HG02610 (cell line): Measurements from ENCODE around the gene KLHL29.

Source experiments
- ATAC-seq: cut with Tn5 transposase; IDR thresholded peaks from one replicate; pipeline ENCODE4 v1.9.1; 2021; ENCODE audit warnings: mild to moderate bottlenecking, moderate library complexity; ENCODE audit not compliant: unreplicated experiment

Gene KLHL29

GRCh38 chr2:23622466-23622865 is 237.5 kb downstream of the KLHL29 start:
- no peak for ATAC-seq

DNA sequence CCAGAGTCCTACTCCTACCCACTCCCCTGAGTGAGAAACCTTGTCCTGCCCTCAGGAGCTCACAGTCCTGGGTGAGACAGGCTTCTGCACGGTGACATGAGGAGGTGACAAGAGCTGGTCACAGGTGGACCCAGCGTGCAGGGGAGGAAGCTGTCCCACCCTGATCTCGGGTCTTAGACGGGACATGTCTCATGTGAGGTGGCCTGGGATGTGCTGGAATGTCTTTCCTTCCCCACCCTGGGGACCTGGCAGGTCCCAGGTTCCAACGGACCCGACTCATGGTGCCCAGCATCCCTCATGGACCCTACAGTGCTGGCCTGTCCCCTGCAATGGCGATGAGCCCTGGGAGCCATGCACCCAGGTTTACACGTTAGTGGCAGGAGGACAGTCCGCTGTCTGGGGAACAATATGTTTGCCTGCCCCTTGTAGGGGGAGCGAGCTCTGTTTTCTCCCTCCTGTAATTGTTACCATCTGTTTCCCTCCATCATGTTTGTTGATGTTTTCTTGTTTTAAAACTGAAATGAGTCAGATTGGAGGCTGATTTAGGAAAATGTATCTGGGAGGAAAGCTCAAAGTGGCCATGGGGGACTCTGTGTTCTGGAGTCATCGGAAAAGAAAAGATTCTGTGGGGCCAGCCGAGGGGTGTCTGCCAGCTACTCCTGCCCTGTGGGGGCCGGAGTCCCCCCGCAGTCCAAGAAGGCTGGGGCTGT is 238.1 kb downstream of the KLHL29 start:
- ATAC-seq, result no peak

- no peak for ATAC-seq
Observed at GRCh38 chr2:23624378-23624777, 239.4 kb downstream of the KLHL29 start.

GRCh38 chr2:23624915-23625314 is 239.9 kb downstream of the KLHL29 start:
- no peak for ATAC-seq

DNA sequence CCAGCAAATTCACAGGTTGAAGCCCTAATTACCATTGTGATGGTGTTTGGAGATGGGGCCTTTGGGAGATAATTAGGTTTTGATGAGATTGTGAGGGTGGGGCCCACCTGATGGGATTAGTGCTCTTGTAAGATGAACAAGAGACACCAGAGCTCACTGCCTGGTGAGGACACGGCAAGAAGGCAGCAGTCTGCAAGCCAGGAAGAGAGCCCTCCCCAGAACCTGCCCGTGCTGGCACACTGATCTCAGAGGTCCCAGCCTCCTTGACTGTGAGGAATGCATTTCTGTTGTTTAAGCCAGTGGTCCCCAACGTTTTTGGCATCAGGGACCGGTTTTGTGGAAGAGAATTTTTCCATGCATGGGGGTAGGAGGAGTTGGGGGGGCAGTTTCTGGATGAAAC is 240.7 kb downstream of the KLHL29 start:
- no peak for ATAC-seq

DNA sequence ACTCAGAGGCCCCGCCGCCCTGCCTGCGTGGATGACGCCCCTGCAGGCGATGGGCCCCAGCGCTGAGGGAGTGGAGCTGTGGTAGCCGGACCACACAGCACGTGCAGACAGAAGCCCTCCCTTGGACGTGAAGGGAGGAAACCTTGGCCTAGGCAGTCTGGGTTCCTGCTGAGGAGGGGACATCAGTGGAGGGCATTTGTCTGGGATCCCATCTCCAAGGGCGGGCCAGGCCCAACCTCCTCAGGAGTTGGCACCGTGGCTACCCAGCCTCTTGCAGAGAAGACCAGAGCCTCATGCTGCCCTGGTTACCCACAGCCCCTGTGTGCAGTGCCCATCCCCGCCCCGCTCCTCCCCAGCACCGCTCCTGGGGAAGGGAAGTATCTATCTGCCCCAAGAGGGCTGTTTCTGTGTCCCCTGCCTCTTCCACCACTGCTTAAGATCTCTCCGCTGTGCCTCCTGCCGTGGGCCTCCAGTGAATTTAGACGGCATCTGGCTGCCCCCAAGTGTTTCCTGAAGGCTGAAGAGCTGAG is 241.8 kb downstream of the KLHL29 start:
- ATAC-seq, result no peak

DNA sequence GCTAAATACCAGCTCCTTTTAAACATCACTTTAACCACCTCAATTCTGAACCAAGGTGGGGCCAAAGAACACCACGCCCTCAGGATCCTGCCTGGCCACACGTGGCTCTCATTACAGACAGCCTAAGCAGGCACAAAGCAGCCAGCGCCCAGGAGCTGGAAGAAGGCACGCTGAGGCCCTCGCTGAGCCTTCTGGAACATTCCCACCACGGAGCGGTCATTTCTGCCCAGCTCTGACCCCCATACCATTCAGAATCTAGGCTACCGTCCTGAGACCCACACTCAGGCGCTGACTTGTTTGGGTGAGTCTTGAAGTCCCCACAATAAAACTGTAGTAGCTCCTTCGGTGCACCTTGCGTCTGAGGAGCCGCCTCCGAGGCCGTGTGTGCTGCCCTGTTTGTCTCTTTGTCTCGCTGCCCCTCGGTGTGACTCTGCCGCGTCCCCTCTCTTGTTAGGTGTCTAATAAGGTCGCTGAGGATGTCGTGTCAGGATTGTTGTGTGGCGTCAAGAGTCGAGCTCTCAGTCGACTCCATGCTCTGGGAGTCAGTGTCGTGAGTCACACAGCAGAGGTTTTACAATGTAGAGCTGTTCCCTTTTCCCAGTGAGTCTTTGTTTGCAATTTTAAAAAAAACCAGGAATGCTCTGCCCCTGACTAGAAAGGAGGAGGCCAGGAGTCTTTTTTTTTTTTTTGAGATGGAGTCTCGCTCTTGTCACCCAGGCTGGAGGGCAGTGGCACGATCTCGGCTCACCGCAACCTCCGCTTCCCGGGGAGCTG is 242.4 kb downstream of the KLHL29 start:
- no peak for ATAC-seq

- no peak for ATAC-seq
Observed at GRCh38 chr2:23628926-23629771, 244.2 kb downstream of the KLHL29 start.

- ATAC-seq, result no peak
Observed at GRCh38 chr2:23629772-23630480, 244.9 kb downstream of the KLHL29 start.

DNA sequence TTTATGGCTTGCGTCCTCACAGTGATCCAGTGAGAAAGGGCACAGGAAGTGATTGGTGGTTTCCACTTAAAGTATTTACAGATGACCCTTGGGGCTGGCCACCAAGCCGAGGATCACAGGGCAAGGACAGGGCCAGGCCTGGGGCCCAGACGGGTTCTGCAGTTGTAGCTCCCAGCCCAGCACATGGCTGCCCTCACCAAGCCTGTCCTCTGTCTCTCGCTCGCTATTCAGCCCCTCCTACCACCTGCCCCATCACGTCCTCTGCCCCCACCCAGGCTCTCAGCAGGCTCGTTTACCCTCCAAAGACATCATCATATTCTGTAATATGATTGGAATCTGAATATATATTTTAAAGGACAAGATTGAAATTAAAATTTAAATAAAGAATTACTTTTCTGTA is 246.0 kb downstream of the KLHL29 start:
- ATAC-seq, result no peak

DNA sequence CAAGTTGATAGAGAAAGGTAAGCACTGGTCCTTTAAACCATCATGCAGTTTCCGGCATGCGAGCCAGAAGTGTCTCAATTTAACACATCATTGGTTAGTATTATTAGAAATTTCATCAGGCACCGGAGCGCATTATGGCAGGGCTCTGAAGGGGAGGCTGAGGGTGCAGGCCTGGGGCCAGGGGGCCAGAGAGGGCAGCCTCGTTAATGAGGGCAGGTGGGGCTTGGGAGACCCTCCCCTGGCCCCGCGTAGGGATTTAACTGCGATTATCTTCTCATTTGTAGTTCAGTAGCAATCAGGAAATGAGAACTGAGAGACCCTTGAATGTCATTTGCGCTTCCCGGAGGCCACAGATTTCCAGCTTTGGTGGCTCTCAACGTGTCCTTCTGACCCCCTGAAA is 246.4 kb downstream of the KLHL29 start:
- no peak for ATAC-seq

DNA sequence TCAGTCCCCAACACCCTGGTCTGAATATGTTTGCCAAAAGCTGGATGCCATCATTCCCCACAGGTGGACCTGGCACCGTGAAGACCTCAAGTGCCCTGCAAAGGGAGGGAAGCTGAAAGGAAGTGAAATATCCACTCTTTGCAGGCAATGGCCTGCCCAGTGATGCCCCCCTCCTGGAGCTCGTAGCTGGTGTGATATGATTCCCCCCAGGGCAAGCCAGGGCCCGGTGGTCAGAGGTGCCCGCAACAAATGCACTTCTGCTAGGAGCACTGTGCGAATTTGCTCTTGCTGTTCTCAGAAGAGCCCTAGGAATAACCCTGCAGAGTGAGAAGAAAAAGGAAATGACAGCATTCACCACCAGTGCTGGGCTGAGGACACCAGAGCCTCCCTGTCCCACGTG is 247.4 kb downstream of the KLHL29 start:
- no peak for ATAC-seq

- ATAC-seq, result no peak
Observed at GRCh38 chr2:23632831-23633395, 247.9 kb downstream of the KLHL29 start.

GRCh38 chr2:23633966-23634365 is 249.0 kb downstream of the KLHL29 start:
- ATAC-seq, result no peak

DNA sequence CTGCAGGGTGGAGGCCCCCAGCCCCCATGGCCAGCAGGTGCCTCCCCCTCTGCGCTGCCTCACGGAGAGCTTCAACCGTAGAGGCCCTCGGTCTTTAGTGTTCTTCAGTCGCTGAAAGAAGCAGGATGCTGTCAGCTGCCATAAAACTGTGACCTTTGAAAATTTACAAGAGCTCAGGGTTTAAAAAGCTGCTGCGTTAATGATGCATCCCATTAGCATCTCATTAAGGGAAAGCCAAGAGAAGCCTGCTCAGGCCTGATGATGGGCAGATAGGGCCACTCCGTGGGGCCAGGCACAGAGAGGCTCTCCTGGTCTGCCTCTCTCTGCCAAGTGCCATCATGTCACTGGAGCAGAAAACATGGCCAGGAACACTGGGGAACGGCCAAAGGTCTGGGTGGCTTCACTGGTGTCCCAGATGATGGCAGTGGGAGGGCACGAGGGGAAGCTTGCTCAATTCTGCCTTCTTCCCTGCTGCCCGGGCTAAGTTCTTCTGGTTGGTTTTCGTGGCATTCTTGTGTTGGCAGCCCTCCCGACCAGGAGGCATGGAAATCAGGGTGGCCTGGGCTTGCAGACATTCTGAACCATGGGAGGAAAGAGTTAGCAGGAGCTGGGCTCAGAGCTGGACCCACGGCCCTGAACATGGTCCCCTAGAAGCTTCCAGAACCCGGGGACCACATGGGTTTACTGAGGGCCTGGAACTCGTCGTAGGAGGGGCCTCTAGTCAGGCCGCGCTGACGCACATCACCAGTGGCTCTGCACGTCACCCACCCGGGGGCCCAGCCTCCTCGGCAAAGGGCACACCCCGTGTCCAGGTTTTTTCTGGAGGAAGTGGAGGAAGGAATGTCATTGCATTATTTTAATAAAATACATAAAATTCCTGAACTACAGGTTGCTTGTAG is 250.7 kb downstream of the KLHL29 start:
- ATAC-seq, result no peak

DNA sequence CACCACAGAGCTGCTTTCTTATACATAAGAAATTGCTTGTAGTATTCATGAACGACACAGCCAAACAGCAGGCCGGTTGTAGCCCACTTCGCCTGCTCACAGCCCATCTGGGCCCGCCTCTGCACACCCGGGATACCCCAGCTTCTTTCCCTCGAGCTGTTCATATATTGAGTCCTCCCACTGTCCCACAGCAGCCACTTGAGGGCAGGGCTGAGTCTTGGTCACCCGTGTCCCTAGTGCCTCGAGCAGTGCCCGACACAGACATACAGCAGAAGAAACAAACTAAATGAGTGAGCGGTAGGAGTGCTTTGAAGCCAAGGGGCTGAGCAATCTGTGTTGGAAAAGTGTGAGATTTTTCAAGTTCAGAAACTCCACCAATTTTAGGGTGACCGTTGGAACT is 251.4 kb downstream of the KLHL29 start:
- ATAC-seq, result no peak

- no peak for ATAC-seq
Observed at GRCh38 chr2:23637011-23637778, 252.2 kb downstream of the KLHL29 start.

DNA sequence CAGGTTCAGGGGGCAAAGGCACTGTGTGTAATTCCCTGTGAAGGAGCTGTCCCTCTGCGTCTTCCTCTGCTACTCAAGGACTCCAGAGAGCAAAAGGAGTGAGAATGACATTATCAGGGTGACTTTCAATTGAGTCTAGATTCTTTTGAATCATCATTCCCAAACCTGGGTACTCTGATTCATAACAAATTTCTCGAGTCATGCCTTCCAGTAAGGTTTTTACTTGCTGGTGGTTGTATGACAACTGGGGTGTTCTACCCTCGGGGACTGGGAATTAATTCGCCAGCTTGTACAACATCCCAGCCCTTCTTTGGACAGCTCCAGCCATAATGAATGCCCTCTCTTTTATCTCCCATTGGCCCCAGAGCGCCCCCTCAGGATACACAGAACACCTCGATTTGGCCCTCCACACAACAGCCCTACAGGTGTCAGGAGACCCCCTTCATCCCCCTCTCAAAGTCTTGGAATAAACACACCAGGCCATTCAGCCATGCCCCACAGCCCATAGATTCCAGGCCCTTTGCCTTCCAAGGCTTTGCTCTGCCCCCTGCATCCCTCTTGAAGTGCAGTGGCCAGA is 254.5 kb downstream of the KLHL29 start:
- ATAC-seq, result no peak
